ENCODE measurements around the gene WDFY3.

DNA sequence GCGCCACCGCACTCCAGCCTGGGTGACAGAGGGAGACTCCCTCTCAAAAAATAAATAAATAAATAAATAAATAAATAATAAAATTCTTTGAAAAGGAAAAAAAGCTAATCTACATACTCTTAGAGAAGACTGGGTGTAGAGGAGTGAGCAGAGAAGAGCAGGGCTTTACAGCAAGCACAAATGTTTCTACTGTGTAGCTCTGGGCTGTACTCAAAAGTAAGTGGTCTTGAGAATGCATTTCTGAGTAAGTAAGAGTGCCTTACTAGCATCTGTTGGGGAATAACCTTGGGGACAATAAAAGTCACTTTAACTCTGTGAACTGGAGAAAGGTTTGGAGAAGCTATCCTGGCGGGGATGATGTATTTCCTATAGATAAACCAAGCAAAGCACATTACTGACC is 185.8 kb downstream of the WDFY3 start:
- TF ChIP-seq, protein P1, sequence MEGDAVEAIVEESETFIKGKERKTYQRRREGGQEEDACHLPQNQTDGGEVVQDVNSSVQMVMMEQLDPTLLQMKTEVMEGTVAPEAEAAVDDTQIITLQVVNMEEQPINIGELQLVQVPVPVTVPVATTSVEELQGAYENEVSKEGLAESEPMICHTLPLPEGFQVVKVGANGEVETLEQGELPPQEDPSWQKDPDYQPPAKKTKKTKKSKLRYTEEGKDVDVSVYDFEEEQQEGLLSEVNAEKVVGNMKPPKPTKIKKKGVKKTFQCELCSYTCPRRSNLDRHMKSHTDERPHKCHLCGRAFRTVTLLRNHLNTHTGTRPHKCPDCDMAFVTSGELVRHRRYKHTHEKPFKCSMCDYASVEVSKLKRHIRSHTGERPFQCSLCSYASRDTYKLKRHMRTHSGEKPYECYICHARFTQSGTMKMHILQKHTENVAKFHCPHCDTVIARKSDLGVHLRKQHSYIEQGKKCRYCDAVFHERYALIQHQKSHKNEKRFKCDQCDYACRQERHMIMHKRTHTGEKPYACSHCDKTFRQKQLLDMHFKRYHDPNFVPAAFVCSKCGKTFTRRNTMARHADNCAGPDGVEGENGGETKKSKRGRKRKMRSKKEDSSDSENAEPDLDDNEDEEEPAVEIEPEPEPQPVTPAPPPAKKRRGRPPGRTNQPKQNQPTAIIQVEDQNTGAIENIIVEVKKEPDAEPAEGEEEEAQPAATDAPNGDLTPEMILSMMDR (IDR thresholded peaks at IDR 0.05), result no peak
- no peak for TF ChIP-seq POLR2A (IDR thresholded peaks at IDR 0.05)
